Measurements from ENCODE around the gene CMTM6. TPM values are rescaled to one million over a fixed set of nuclear protein-coding genes. Genes with fewer than 3 reads are reported as not detected.

The CMTM6 gene
- total RNA-seq, 1 experiment from 2014 or later: 43.5 TPM

- Histone ChIP-seq H3K4ac (ENCODE audit: low read depth, low read length) (no peak overlapping the region), H3K79me2 (ENCODE audit: insufficient read depth, low read length) (no peaks in the 10 kb centered on the region), H3K27me3 (ENCODE audit: insufficient read depth, low read length) (no peaks in the 10 kb centered on the region), H3K23ac (ENCODE audit: insufficient read length, low read depth, low read length) (no peak overlapping the region), H3K9ac (ENCODE audit: extremely low read depth, insufficient read length, low read length) (no peak overlapping the region), H2AFZ (ENCODE audit: low read length) (no peak overlapping the region), H2BK5ac (ENCODE audit: insufficient read length, low read length) (no peak overlapping the region), H2BK120ac (ENCODE audit: low read depth, low read length, poor library complexity, severe bottlenecking) (no peak overlapping the region), H3K4me2 (ENCODE audit: insufficient read depth, insufficient read length, low read length) (no peak overlapping the region), H2BK12ac (ENCODE audit: insufficient read length, low read depth, low read length) (no peak overlapping the region), H4K8ac (replicated peaks; ENCODE audit: insufficient read length, low read depth, low read length) (no peak overlapping the region), H3K14ac (ENCODE audit: insufficient read depth, low read length) (no peak overlapping the region), H3K27ac (ENCODE audit: insufficient read length, low read depth, low read length) (no peak overlapping the region), H3K9me3 (ENCODE audit: control insufficient read depth, low read depth, low read length) (no peaks in the 10 kb centered on the region), H3K56ac (ENCODE audit: insufficient read length, low read depth, low read length) (no peak overlapping the region), H4K91ac (ENCODE audit: insufficient read length, low read depth, low read length) (no peak overlapping the region), H2BK20ac (ENCODE audit: low read depth, low read length, poor library complexity, severe bottlenecking) (no peak overlapping the region), H4K5ac (ENCODE audit: insufficient read length, low read depth, low read length) (no peak overlapping the region), H3K4me1 (ENCODE audit: insufficient read depth, low read length) (no peaks in the 10 kb centered on the region), H3K23me2 (ENCODE audit: insufficient read length, low read depth, low read length, poor library complexity, severe bottlenecking) (no peaks in the 10 kb centered on the region), H3K79me1 (ENCODE audit: insufficient read depth, low read depth, low read length, poor library complexity, severe bottlenecking) (no peaks in the 10 kb centered on the region), H3T11ph (ENCODE audit: low read length) (no peak overlapping the region), H2AK5ac (ENCODE audit: insufficient read length, low read length) (no peak overlapping the region), H3K18ac (ENCODE audit: insufficient read length, low read depth, low read length) (no peak overlapping the region), H4K20me1 (ENCODE audit: control insufficient read depth, insufficient read depth, insufficient read length) (no peaks in the 10 kb centered on the region), H2BK15ac (ENCODE audit: low read depth, low read length) (no peak overlapping the region)
- H3K27ac Mint-ChIP-seq: peak overlapping the region in 1 of 3 experiments; percentile 40; a peak in 2 of 7 replicates
- no peak for TF ChIP-seq CTCF (conservative IDR thresholded peaks at IDR 0.05)
- DNase-seq: no peak
- peaks cover 26 to 31% of the 10 kb centered on the region in 2 experiments for H3K4me1 Mint-ChIP-seq
- H3K27me3 Mint-ChIP-seq (ENCODE audit: low read depth): no peaks in the 10 kb centered on the region; the same call in 1 of the 2 replicates
- peaks cover 2 to 20% (median 18%) of the 10 kb centered on the region in 3 experiments for H3K36me3 Mint-ChIP-seq (ENCODE audit: insufficient read depth in 1 of 3, low read depth in 3 of 3)
- no peak overlapping the region for H3K4me3 Mint-ChIP-seq
- WGBS (ENCODE audit: extremely low coverage, insufficient read length, low lambda C conversion rate): no CpG with 5 or more reads among the region's 6 CpGs
- no peaks in the 10 kb centered on the region; a peak in 1 of 5 replicates for H3K9me3 Mint-ChIP-seq
These were observed 48.5 kb downstream of the CMTM6 start for GRCh38 chr3:32454111-32454510.
